ENCODE results near the gene RAD9A.
A peak's percentile ranks its signal among the peaks of the same experiment; 100 is the strongest.
"Not testable (repeated sequence)": the region's sequence is repeated elsewhere in the genome, so short reads cannot be mapped to it uniquely, and the experiment has no call there.

RAD9A gene

GRCh38 chr11:67397536-67397935, 5.8 kb downstream of the RAD9A start:
- no peak for DNase-seq

GRCh38 chr11:67397986-67398660, 6.3 kb downstream of the RAD9A start:
- DNase-seq: no peak

GRCh38 chr11:67398661-67399563, 7.1 kb downstream of the RAD9A start:
- no peak for DNase-seq

GRCh38 chr11:67400251-67400941, 8.6 kb downstream of the RAD9A start:
- peak; percentile 30 for DNase-seq

- DNase-seq: no peak
These were observed 9.2 kb downstream of the RAD9A start for GRCh38 chr11:67400942-67401494.

GRCh38 chr11:67401495-67402191, 9.9 kb downstream of the RAD9A start, which contains the start of gene PPP1CA:
Gene PPP1CA (minus strand): TSS chr11:67401858. CDS start chr11:67401782, 76 bp downstream.
- DNase-seq: peak; percentile 89

- not testable (repeated sequence) for DNase-seq
These were observed 10.5 kb downstream of the RAD9A start for GRCh38 chr11:67402192-67402839.

GRCh38 chr11:67403085-67403484, 11.3 kb downstream of the RAD9A start:
- not testable (repeated sequence) for DNase-seq

- peak; percentile 60 for DNase-seq
These were observed 12.9 kb downstream of the RAD9A start for GRCh38 chr11:67404515-67405195.

- peak; percentile 39 for DNase-seq
These were observed 13.4 kb downstream of the RAD9A start for GRCh38 chr11:67405196-67405567.

- no peak for DNase-seq
These were observed 14.0 kb downstream of the RAD9A start for GRCh38 chr11:67405688-67406339.

GRCh38 chr11:67406420-67406968, 14.7 kb downstream of the RAD9A start:
- DNase-seq: no peak

GRCh38 chr11:67406969-67407687, 15.3 kb downstream of the RAD9A start:
- DNase-seq: peak; percentile 31

GRCh38 chr11:67407688-67408163, 15.9 kb downstream of the RAD9A start:
- no peak for DNase-seq

- DNase-seq: no peak
These were observed 16.8 kb downstream of the RAD9A start for GRCh38 chr11:67408437-67409200.

GRCh38 chr11:67409261-67409666, 17.5 kb downstream of the RAD9A start:
- DNase-seq: peak; percentile 63

- no peak for DNase-seq
These were observed 18.1 kb downstream of the RAD9A start for GRCh38 chr11:67409781-67410368.

- DNase-seq: no peak
These were observed 18.6 kb downstream of the RAD9A start for GRCh38 chr11:67410369-67410831.

All from activated naive CD4-positive, alpha-beta T cell treated with Interleukin-2 at 50 U/mL for 16 hours (primary cell).